NOMO-1 (cell line): ENCODE results near the gene SLITRK3.
A peak's percentile ranks its signal among the peaks of the same experiment; 100 is the strongest.
"Not testable (repeated sequence)": the region's sequence is repeated elsewhere in the genome, so short reads cannot be mapped to it uniquely, and the experiment has no call there.

Experiments used
- DNase-seq, 2 experiments: peaks; one replicate each; lab custom pipeline; 2025; ENCODE audit not compliant: unreplicated experiment in 2 of 2; lab: John Stamatoyannopoulos, UW

SLITRK3 gene

DNA sequence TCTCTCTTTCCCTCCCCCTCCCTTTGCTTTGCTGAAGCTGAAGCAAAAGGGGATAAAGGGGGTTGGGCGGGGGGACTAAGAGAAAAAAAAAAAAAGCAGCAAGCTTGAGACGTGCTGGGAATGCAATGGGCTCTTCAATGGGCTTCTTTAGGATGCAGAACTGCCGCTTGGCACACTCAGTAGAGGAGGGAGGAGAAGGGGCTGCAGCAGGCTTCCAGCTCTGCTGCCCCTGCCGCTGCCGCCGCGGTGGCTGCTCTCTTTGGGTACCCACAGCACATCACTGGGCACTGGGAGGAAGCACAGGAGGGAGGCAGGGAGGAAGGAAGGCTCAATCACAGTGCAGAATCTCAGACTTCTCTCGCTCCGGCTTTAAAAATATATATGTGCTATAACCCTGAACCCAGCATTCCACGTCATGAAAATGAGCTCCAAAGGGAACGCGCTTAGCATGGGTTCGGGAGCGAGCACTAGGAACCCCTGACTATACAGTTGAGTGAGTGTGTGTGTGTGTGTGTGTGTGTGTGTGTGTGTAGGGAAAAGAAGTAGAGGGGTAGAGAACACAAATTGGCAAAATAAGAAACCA, 3.5 kb downstream of the SLITRK3 start:
- DNase-seq, result no peak

DNA sequence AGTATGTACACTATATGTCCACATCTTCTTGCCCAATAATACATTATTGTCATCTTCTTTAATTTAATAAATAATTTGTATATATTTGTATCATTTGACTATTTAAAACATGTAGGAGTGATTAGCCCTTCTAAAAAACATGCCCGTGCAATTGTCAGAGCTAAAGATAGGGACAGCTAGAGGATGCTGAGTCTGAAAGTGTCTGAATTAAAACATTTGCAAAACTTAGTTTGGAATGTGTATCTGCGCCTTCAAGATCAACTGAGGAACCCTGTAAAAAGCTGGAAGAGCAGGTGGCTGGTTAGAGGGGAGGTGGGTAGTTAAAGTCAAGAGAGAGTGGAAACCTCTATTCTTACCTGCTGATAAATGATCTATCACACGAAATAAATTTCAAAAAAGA, 4.7 kb downstream of the SLITRK3 start:
- DNase-seq, result no peak

DNA sequence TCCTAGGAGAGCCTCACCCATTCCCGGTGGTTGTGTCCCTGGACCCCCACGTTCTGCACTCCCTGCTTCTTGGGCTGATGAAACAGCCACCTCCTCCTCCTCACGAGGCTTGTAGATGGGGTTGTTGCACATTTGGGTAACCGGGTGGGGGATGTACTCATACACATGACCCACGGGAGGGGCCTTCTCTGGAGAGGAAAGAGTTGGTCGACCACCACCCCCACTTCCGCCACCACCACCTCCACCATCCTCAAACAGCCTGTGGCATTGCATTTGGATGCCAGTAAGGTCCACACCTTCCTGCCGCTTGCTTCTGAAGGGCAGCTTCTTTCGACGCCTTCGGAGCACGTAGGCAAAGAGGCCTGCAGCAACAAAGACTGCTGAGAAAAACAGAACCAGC, 7.7 kb downstream of the SLITRK3 start:
- DNase-seq, result no peak

DNA sequence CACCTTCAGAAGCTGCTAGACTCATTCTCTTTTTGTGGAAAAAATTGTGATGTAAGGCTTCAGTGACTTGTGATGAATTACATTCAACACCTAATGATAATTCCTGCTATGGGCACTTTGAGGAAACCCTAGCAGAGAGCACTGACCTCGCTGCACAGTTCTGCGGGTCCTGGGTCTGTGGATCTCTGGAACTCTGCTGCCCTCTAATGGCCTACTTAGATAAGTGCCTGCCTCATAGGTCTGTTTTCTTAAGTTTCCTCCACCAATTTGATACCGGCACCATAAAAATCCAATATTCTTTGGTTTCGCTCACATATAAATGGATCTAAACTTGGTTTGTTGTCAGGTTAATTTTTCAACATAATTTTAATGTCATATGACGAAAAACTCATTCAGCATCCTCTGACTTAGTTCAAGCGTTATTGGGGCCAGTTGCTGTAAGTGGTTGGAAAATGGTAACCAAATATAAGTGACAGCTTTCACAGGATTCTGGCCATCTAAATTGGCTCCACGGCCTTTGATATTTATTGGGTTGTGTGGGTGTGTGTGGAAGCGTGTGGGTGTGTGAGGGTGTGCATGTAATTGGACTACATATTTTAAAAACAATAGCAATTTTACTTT, 10.4 kb downstream of the SLITRK3 start:
- DNase-seq, result peak; percentile 9 to 55

DNA sequence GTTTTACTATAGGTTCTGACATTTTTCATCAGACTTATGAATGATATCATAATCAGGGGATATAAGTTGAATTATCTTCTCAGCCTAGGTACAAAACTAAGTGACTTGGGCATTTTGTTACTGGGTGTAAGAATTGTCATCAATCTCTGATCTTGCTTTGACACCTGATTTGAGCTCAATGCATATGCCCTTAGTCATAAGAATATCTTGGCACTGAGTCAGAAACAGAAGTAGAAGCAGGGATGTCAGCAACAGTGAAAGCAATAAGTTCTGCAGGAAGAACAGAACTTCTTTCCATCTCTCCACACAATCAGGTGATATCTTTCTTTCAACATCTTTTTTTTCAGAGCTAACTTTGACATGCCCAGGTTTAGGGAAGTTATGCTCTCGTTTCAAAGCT, 14.6 kb downstream of the SLITRK3 start:
- no peak for DNase-seq

DNA sequence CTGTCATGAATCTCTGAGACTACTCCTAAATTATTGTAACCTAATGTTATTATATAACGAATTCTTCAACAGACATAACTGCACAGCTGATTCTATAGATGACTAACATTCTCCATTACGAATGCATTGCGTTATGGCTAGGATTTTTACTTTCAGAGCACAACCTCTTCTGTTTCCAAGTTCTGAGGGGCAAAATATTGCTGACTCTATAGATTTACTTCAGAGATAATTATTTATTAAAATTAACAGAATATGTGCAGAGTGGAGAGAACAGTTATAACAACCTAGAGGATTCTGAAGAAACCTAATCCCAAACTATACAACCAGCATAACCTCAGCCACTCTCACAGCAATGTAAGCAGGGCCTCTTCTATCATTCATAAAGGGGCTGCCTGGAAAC, 25.9 kb downstream of the SLITRK3 start:
- DNase-seq, result no peak

DNA sequence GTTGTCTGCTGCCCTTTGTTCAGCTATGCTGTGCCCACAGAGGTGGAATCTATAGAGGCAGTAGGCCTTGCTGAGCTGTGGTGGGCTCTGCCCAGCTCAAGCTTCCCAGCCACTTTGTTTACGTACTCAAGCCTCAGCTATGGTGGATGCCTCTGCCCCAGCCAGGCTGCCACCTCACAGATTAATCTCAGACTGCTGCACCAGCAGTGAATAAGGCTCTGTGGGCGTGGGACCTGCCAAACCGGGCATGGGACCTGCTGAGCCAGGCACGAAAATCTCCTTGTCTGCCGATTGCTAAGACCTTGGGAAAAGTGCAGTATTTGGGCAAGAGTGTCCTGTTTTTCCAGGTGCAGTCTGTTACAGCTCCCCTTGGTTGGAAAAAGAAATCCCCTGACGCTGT, 26.8 kb downstream of the SLITRK3 start:
- no peak for DNase-seq

DNA sequence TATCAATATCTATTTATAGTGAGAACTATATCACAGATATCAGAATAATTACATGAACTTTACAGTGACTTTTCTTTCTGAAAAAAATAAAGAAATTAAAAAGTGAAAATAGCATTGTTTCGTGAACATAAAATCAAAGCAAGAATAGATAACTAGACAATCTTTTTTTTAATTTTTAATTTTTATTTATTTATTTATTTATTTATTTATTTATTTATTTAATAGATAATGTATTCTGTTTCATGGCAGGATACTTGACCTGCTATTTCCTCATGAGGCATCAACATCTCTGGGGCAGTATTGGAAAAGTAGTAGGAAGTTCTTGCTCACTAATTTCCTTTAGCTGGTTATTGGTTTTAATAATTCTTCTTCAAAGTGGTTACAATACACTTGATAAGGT, 33.3 kb downstream of the SLITRK3 start:
- DNase-seq, result no peak

DNA sequence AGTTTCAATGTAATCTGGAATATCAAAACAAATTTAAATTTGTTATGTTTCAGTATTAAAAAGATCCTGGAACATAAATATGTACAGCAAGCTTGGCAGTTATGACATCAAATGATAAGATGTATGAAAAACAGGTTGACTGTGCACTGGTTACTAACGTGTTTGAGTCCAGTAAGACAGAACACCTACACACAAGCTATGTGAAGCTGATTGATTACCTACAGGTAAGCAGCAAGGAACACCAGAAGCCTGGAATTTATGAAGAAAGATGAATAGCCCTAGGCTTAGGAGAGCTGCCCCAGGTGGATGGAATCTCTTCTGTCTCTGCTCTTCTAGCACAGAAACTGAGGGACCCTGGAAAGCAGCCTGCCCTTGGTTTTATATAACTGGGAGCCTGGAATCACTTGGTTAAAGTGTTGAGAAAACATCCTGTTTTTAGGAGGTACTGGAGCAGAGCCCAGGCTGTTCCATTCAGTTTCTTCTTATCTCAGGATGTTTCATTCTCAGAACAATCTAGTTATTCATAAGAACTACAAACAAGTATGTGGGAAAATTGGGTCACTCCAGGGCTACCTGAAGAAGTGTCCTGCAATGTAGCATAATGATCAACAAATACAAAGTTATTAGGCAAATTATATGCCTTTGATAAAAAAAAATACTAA, 36.3 kb downstream of the SLITRK3 start:
- no peak for DNase-seq

DNA sequence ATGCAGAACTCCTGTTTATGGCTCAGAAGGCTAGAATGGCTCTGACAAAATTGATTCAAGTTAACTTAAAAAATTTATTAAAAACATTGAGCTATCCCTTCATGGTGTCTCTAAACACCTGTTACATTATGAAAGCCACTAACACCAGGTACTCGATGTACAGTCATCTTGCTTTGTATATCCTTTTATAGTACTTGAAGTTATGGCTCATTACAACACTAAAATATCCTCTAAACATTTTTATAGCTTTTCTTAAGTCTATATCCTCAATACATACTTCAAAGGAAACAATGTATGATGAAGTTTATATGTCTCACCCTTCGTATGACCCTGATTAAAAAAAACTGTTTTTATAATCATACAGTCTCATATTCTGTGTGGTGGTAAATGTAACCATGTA, 38.2 kb downstream of the SLITRK3 start:
- no peak for DNase-seq

DNA sequence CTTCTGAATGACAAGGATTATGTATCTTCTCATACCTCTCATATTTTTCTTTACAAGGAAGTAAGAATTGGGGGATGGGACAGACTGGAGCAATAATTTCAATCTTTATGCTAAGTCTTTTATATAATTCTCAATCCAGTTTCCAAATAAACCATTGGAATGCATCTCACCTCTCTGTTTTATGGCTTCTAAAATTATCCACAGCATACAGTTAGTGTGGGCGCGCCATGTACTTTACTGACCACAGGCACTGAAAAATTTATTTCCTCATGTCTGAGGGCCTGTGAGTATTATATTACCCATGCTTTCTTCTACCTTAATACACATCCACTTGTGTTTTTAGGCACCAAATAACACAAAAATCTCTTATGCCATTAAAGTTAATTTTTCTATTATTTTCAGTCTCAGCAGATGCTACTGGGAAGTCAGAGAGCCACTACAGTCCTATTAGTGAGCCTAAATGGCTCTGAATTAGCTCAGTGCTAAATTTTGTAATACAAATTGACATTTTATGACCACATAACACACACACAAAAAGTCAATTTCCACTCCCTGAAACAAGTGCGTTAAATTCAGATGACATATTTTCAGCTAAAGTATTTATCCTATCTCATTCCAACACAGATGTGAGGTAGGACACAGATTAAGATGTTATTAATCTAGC, 39.3 kb downstream of the SLITRK3 start:
- no peak for DNase-seq

DNA sequence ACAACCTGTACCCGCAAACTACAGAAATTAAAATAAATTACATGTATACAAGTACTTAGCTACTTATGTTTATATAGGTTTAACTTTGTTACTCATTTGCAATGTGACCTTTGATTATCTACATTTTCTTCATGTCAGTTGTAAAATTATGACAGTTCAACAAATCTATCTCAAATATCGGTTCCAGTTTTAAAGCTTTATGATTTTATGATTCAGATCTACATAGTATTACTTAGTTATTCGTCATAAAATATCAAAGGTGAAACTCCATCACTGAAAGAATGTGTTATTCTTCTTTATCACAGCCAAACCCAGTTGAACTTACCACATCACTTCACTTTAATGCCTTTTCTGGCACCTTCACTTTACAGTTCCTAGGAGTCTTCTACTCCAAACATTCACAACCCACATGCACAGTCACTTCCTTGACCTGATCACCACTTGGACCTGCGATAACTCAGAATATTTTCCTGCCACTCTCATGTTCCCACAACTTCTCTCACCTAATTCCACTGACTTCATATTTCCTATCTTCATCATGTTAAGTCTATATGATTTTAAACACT, 47.2 kb downstream of the SLITRK3 start:
- no peak for DNase-seq

DNA sequence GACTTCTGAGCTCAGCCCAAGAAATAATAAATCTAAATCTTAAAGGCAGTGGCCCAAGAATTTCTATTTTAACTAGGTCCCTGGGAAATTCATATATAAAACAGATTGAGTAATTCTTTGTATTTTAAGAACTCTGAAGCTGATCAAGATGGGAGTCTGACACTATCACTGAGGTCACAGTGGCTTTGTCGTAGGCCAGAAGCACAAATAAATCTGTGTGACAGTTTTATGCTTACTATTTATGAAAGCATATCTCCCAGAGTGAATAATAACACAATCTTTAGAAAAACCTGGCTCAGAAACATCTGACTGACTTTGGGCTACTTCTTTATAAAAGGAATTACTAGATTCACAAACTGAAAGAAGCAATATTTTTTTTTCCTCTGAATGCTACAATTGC, 51.9 kb downstream of the SLITRK3 start:
- DNase-seq, result no peak

DNA sequence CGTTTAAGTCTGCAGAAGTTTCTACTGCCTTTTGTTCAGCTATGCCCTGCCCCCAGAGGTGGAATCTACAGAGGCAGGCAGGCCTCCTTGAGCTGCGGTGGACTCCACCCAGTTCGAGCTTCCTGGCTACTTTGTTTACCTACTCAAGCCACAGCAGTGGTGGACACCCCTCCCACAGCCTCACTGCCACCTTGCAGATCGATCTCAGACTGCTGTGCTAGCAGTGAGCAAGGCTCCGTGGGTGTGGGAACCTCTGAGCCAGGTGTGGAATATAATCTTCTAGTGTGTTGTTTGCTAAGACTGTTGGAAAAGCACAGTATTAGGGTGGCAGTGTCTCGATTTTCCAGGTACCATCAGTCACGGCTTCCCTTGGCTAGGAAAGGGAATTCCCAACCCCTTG, 56.3 kb downstream of the SLITRK3 start:
- DNase-seq, result not testable (repeated sequence)
